DOHH2 (cell line): Measurements from ENCODE around the gene BTBD16.

Source experiments
- H3F3A ChIP-seq: fragments of 200-600 bp; sonication (generic), shearing (Covaris generic); 2 replicates; pipeline ENCODE4 v1.6.0; 2016; ENCODE audit warnings: antibody characterized with exemption, mild to moderate bottlenecking; ENCODE audit not compliant: control insufficient read depth, insufficient read depth
- H3K27ac ChIP-seq: fragments of 200-600 bp; sonication (generic); 2 replicates; pipeline ENCODE4 v1.5.1; 2014; ENCODE audit warnings: low read depth, mild to moderate bottlenecking, low read length, moderate library complexity
- H3K27me3 ChIP-seq: fragments of 200-600 bp; sonication (generic); 2 replicates; pipeline ENCODE4 v1.6.1; 2014; ENCODE audit warnings: mild to moderate bottlenecking, low read length, mixed read lengths; ENCODE audit not compliant: control insufficient read depth
- H3K36me3 ChIP-seq: fragments of 200-600 bp; sonication (generic); 2 replicates; pipeline ENCODE4 v1.6.1; 2014; ENCODE audit warnings: mild to moderate bottlenecking, low read length, moderate library complexity, mixed read lengths; ENCODE audit not compliant: control insufficient read depth
- H3K4me1 ChIP-seq: fragments of 200-600 bp; sonication (generic); 2 replicates; pipeline ENCODE4 v1.6.1; 2014; ENCODE audit warnings: mild to moderate bottlenecking, low read length, mixed read lengths; ENCODE audit not compliant: control insufficient read depth
- H3K4me2 ChIP-seq: fragments of 200-600 bp; sonication (generic); 2 replicates; pipeline ENCODE4 v1.6.0; 2014; ENCODE audit warnings: mild to moderate bottlenecking, low read length, moderate library complexity
- H3K4me3 ChIP-seq: fragments of 200-600 bp; sonication (generic); 2 replicates; pipeline ENCODE4 v1.5.1; 2014; ENCODE audit warnings: mild to moderate bottlenecking, low read length, mixed read lengths
- H3K79me2 ChIP-seq: fragments of 200-600 bp; sonication (generic); 2 replicates; pipeline ENCODE4 v1.6.1; 2014; ENCODE audit warnings: mild to moderate bottlenecking, low read length, mixed read lengths; ENCODE audit not compliant: control insufficient read depth
- H3K9me2 ChIP-seq: fragments of 200-600 bp; sonication (generic); replicated peaks from 2 replicates; pipeline ENCODE4 v1.6.1; 2014; ENCODE audit warnings: mild to moderate bottlenecking, low read length, mixed read lengths; ENCODE audit not compliant: control insufficient read depth
- H3K9me3 ChIP-seq: fragments of 200-600 bp; sonication (generic); 2 replicates; pipeline ENCODE4 v1.6.1; 2014; ENCODE audit warnings: antibody characterized with exemption, low read length, mixed read lengths; ENCODE audit not compliant: control insufficient read depth, insufficient read depth
- H4K20me1 ChIP-seq: fragments of 200-600 bp; sonication (generic); 2 replicates; pipeline ENCODE4 v1.6.0; 2014; ENCODE audit warnings: low read depth, mild to moderate bottlenecking, antibody characterized with exemption, low read length, moderate library complexity; ENCODE audit not compliant: control insufficient read depth, insufficient read depth
- CTCF ChIP-seq: fragments of 200-600 bp; sonication (generic); IDR thresholded peaks from one replicate; pipeline ENCODE4 v1.5.1; 2014; ENCODE audit warnings: antibody characterized with exemption, mild to moderate bottlenecking, low read depth, low read length; ENCODE audit not compliant: poor library complexity, severe bottlenecking
- EZH2phosphoT487 ChIP-seq: fragments of 200-600 bp; sonication (generic); IDR thresholded peaks from 2 replicates; pipeline ENCODE4 v1.6.1; 2017; ENCODE audit warnings: borderline replicate concordance, mild to moderate bottlenecking, antibody characterized with exemption, low read length, moderate library complexity, mixed read lengths

The BTBD16 gene

GRCh38 chr10:122306744-122307143 is 35.6 kb downstream of the BTBD16 start:
- H3K4me1 ChIP-seq = peaks cover 33% of the 10 kb centered on the region
- H3K36me3 ChIP-seq = no peaks in the 10 kb centered on the region
- H3K27me3 ChIP-seq = no peaks in the 10 kb centered on the region
- no peaks in the 10 kb centered on the region for H3K79me2 ChIP-seq
- no peaks in the 10 kb centered on the region for H4K20me1 ChIP-seq
- TF ChIP-seq CTCF = no peak
- peaks cover 9% of the 10 kb centered on the region; the same call in 1 of the 2 replicates for H3F3A ChIP-seq
- H3K9me2 ChIP-seq = no peaks in the 10 kb centered on the region
- H3K4me3 ChIP-seq = peak overlapping the region; percentile 54
- peak overlapping the region; percentile 73 for H3K4me2 ChIP-seq
- peaks cover 4% of the 10 kb centered on the region for H3K9me3 ChIP-seq
- H3K27ac ChIP-seq = peak overlapping the region; percentile 86

- peak overlapping the region; percentile 73 for H3K4me2 ChIP-seq
These were observed 36.7 kb downstream of the BTBD16 start for GRCh38 chr10:122307669-122308416.

GRCh38 chr10:122308417-122309141 is 37.5 kb downstream of the BTBD16 start:
- TF ChIP-seq EZH2phosphoT487 (no peak), CTCF (no peak)
- H3K4me2 ChIP-seq = peak overlapping the region; percentile 73
- no peaks in the 10 kb centered on the region for H3K9me2 ChIP-seq
- no peaks in the 10 kb centered on the region for H3K27me3 ChIP-seq
- H3K9me3 ChIP-seq = peaks cover 4% of the 10 kb centered on the region
- peaks cover 9% of the 10 kb centered on the region; the same call in 1 of the 2 replicates for H3F3A ChIP-seq
- peaks cover 33% of the 10 kb centered on the region for H3K4me1 ChIP-seq
- H4K20me1 ChIP-seq = no peaks in the 10 kb centered on the region
- H3K27ac ChIP-seq = peak overlapping the region; percentile 86
- H3K79me2 ChIP-seq = no peaks in the 10 kb centered on the region
- no peaks in the 10 kb centered on the region for H3K36me3 ChIP-seq
- peak overlapping the region; percentile 54 for H3K4me3 ChIP-seq

More at GRCh38 chr10:122307669-122308416, 36.7 kb downstream of the BTBD16 start:
- H3K36me3 ChIP-seq = no peaks in the 10 kb centered on the region
- peak overlapping the region; percentile 54 for H3K4me3 ChIP-seq
- peaks cover 33% of the 10 kb centered on the region for H3K4me1 ChIP-seq
- H3F3A ChIP-seq = peaks cover 9% of the 10 kb centered on the region; the same call in 1 of the 2 replicates
- no peaks in the 10 kb centered on the region for H3K79me2 ChIP-seq
- H4K20me1 ChIP-seq = no peaks in the 10 kb centered on the region
- TF ChIP-seq CTCF (no peak), EZH2phosphoT487 (no peak)
- H3K27me3 ChIP-seq = no peaks in the 10 kb centered on the region
- no peaks in the 10 kb centered on the region for H3K9me2 ChIP-seq
- H3K27ac ChIP-seq = peak overlapping the region; percentile 86
- peaks cover 4% of the 10 kb centered on the region for H3K9me3 ChIP-seq
